IMR-90 (cell line): ENCODE data around the gene TP53BP2. TPM values are rescaled to one million over a fixed set of nuclear protein-coding genes. Genes with fewer than 3 reads are reported as not detected.
A peak's percentile ranks its signal among the peaks of the same experiment; 100 is the strongest.

Source experiments
- ATAC-seq: fragments of 200-7000 bp; cut with Tn5 transposase; 2 replicates; pipeline ENCODE4 v1.9.1; 2020; ENCODE audit warnings: low read depth, mild to moderate bottlenecking, moderate library complexity
- BruUV-seq: library from RNA; stranded (reverse); fragments of 400-500 nt; replicated peaks from 2 replicates; lab custom pipeline; 2021; lab: Mats Ljungman, UMichigan
- CTCF ChIA-PET: fragments of 300-600 bp; formaldehyde crosslinking; extraction: SDS; loops from one replicate; lab custom pipeline; 2021; ENCODE audit warnings: antibody characterized with exemption; lab: Yijun Ruan, JAX
- POLR2A ChIA-PET: fragments of 300-600 bp; sonication (Branson Sonifier 250); formaldehyde crosslinking; loops from one replicate; lab custom pipeline; 2022; ENCODE audit warnings: antibody characterized with exemption; ENCODE audit not compliant: unreplicated experiment; lab: Charles Lee
- DNase-seq: peaks from one replicate; pipeline ENCODE4 v3.0.0; 2013
- H2AFZ ChIP-seq: replicated peaks from 2 replicates; pipeline ENCODE3; 2013; ENCODE audit warnings: low read length, mild to moderate bottlenecking; ENCODE audit not compliant: poor library complexity
- H2AK5ac ChIP-seq: 2 replicates; pipeline ENCODE4 v1.6.1; 2013; ENCODE audit warnings: low read depth, low read length, inconsistent platforms
- H2AK9ac ChIP-seq: replicated peaks from 2 replicates; pipeline ENCODE3; 2013; ENCODE audit warnings: mild to moderate bottlenecking, low read depth, low read length, moderate library complexity; ENCODE audit not compliant: poor library complexity
- H2BK120ac ChIP-seq: 2 replicates; pipeline ENCODE4 v1.6.1; 2013; ENCODE audit warnings: low read depth, low read length, inconsistent platforms
- H2BK15ac ChIP-seq: 3 replicates; pipeline ENCODE4 v1.6.1; 2013; ENCODE audit warnings: low read depth, low read length, inconsistent platforms
- H2BK20ac ChIP-seq: 2 replicates; pipeline ENCODE4 v1.6.1; 2013; ENCODE audit warnings: low read depth, mild to moderate bottlenecking, inconsistent platforms, low read length, moderate library complexity
- H2BK5ac ChIP-seq: 2 replicates; pipeline ENCODE4 v1.6.1; 2013; ENCODE audit warnings: mild to moderate bottlenecking, low read depth, low read length, inconsistent platforms; ENCODE audit not compliant: poor library complexity, severe bottlenecking
- H3K14ac ChIP-seq: replicated peaks from 2 replicates; pipeline ENCODE4 v1.6.1; 2013; ENCODE audit warnings: low read depth, low read length, inconsistent platforms
- H3K18ac ChIP-seq: 2 replicates; pipeline ENCODE4 v1.6.1; 2013; ENCODE audit warnings: low read depth, low read length, control low read depth
- H3K23ac ChIP-seq: 2 replicates; pipeline ENCODE4 v1.6.1; 2013; ENCODE audit warnings: low read depth, low read length, inconsistent platforms
- H3K27ac ChIP-seq: 2 replicates; pipeline ENCODE4 v1.5.1; 2013; ENCODE audit warnings: mild to moderate bottlenecking, control low read depth, low read length; ENCODE audit not compliant: insufficient read depth
- H3K27me3 ChIP-seq: 2 replicates; pipeline ENCODE4 v1.6.1; 2013; ENCODE audit warnings: low read length; ENCODE audit not compliant: control insufficient read depth, insufficient read depth
- H3K36me3 ChIP-seq: 2 replicates; pipeline ENCODE4 v1.6.1; 2013; ENCODE audit warnings: low read length, mixed read lengths; ENCODE audit not compliant: control insufficient read depth, insufficient read depth
- H3K4ac ChIP-seq: 2 replicates; pipeline ENCODE4 v1.6.1; 2013; ENCODE audit warnings: low read depth, low read length, inconsistent platforms
- H3K4me1 ChIP-seq: 2 replicates; pipeline ENCODE4 v1.6.1; 2013; ENCODE audit warnings: low read length, mixed read lengths; ENCODE audit not compliant: control insufficient read depth, insufficient read depth
- H3K4me2 ChIP-seq: 2 replicates; pipeline ENCODE4 v1.6.1; 2013; ENCODE audit warnings: low read depth, mild to moderate bottlenecking, control low read depth, low read length, moderate library complexity
- H3K4me3 ChIP-seq: 2 replicates; pipeline ENCODE4 v1.5.1; 2013; ENCODE audit warnings: low read depth, mild to moderate bottlenecking, control low read depth, low read length, moderate library complexity; ENCODE audit not compliant: insufficient read depth
- H3K56ac ChIP-seq: 2 replicates; pipeline ENCODE4 v1.6.1; 2013; ENCODE audit warnings: low read length, inconsistent platforms; ENCODE audit not compliant: insufficient read depth; ENCODE audit errors: extremely low read depth
- H3K79me1 ChIP-seq, 2 experiments: 2 replicates each; pipeline ENCODE4 v1.6.1; 2013; ENCODE audit warnings: low read length in 2 of 2, inconsistent platforms in 1 of 2, low read depth in 1 of 2
- H3K9ac ChIP-seq: 2 replicates; pipeline ENCODE4 v1.6.1; 2013; ENCODE audit warnings: low read depth, low read length, control low read depth
- H3K9me1 ChIP-seq: 2 replicates; pipeline ENCODE4 v1.6.1; 2013; ENCODE audit warnings: low read length, inconsistent platforms; ENCODE audit not compliant: insufficient read depth
- H3K9me3 ChIP-seq: 2 replicates; pipeline ENCODE4 v1.6.1; 2013; ENCODE audit warnings: low read length; ENCODE audit not compliant: control insufficient read depth, insufficient read depth
- H4K20me1 ChIP-seq: 2 replicates; pipeline ENCODE4 v1.6.1; 2013; ENCODE audit warnings: low read length, inconsistent platforms; ENCODE audit not compliant: insufficient read depth
- H4K5ac ChIP-seq: 2 replicates; pipeline ENCODE4 v1.6.1; 2013; ENCODE audit warnings: mild to moderate bottlenecking, low read depth, low read length, control low read depth
- H4K8ac ChIP-seq, 2 experiments: 2 replicates each; pipeline ENCODE4 v1.6.1; 2013; ENCODE audit warnings: low read depth in 2 of 2, low read length in 2 of 2, control low read depth in 1 of 2, inconsistent platforms in 1 of 2
- H4K91ac ChIP-seq: 2 replicates; pipeline ENCODE4 v1.6.1; 2013; ENCODE audit warnings: low read depth, low read length, inconsistent platforms; ENCODE audit not compliant: insufficient read depth
- BHLHE40 ChIP-seq: fragments of 150-350 bp; IDR thresholded peaks from 2 replicates; pipeline ENCODE4 v1.6.1; 2016; ENCODE audit warnings: mild to moderate bottlenecking, low read depth, low read length
- FOS ChIP-seq: fragments of 150-350 bp; IDR thresholded peaks from 2 replicates; pipeline ENCODE4 v1.6.1; 2016; ENCODE audit warnings: low read depth, low read length
- MAZ ChIP-seq: IDR thresholded peaks from 2 replicates; pipeline ENCODE4 v1.6.1; 2012; ENCODE audit warnings: low read depth, mild to moderate bottlenecking, low read length, improper control_type of control experiment, moderate library complexity, borderline replicate concordance
- POLR2A ChIP-seq: IDR thresholded peaks from 2 replicates; pipeline ENCODE4 v1.6.1; 2012; ENCODE audit warnings: mild to moderate bottlenecking, low read depth, low read length
- RAD21 ChIP-seq: IDR thresholded peaks from 2 replicates; pipeline ENCODE4 v1.6.1; 2012; ENCODE audit warnings: low read length, improper control_type of control experiment
- RCOR1 ChIP-seq: IDR thresholded peaks from 2 replicates; pipeline ENCODE4 v1.6.1; 2012; ENCODE audit warnings: mild to moderate bottlenecking, low read length, improper control_type of control experiment; ENCODE audit not compliant: insufficient replicate concordance
- RFX5 ChIP-seq: IDR thresholded peaks from 2 replicates; pipeline ENCODE4 v1.8.0; 2012; ENCODE audit warnings: low read depth, mild to moderate bottlenecking, low read length, moderate library complexity
- SMC3 ChIP-seq: fragments of 150-350 bp; IDR thresholded peaks from 2 replicates; pipeline ENCODE4 v1.6.1; 2016; ENCODE audit warnings: low read depth, mild to moderate bottlenecking, antibody characterized with exemption, low read length, moderate library complexity
- WGBS, 2 experiments: methylation state at CpG; one replicate each; pipeline versions ENCODE4 v1.1.5 to v1.1.7; 2013; ENCODE audit warnings: missing lambda C conversion rate in 2 of 2; ENCODE audit not compliant: insufficient read length in 1 of 2; ENCODE audit errors: extremely low coverage in 2 of 2; 5-methylcytosine and 5-hydroxymethylcytosine counted together
- dilution Hi-C: fragments of 300-500 bp; cut with HindIII; formaldehyde crosslinking; loops from one replicate; pipeline ENCODE4 v1.14.3; 2018; ENCODE audit warnings: low sequenced_read_pairs; ENCODE audit not compliant: unreplicated experiment
- in situ Hi-C: fragments of 300-500 bp; cut with MboI; formaldehyde crosslinking; loops from 3 replicates; pipeline ENCODE4 v1.14.3; 2019; ENCODE audit warnings: low sequenced_read_pairs, inconsistent platforms, mixed read lengths
- intact Hi-C: fragments of 100-400 bp; cut with micrococcal nuclease; formaldehyde crosslinking; loops from 2 replicates; pipeline ENCODE4 v1.10.0; 2022
- polyA plus RNA-seq, 3 experiments: library from polyadenylated mRNA; depleted of rRNA; stranded (reverse); fragments of >200 nt; gene quantifications; 2 replicates each; pipeline ENCODE4 v1.2.3, GENCODE V29; 2012; ENCODE audit warnings: low replicate concordance in 1 of 3
- total RNA-seq: library from RNA; depleted of rRNA; stranded (reverse); fragments of >200 nt; gene quantifications from 2 replicates; pipeline ENCODE4 v1.2.3, GENCODE V29; 2012

Gene TP53BP2
- total and polyA plus RNA-seq, 2 of the 4 experiments (the other 2 are of a cell fraction): 19.9 to 35.0 TPM

- H4K8ac ChIP-seq: no peak overlapping the region
- ChIA-PET POLR2A (interaction anchor here (1.3 kb wide), 1 partner anchor 12 kb away, joined by 6 read pairs; no protein-coding TSS in a partner anchor), CTCF (interaction anchor here (0.8 kb wide), 1 partner anchor 13 kb away, joined by 3 read pairs; no protein-coding TSS in a partner anchor)
- no peak overlapping the region for H3K18ac ChIP-seq
- H3K9ac ChIP-seq: no peak overlapping the region
- H3K79me1 ChIP-seq: no peaks in the 10 kb centered on the region
- peak overlapping the region; percentile 21; the same call in 1 of the 2 replicates for H2BK120ac ChIP-seq
- in situ Hi-C loops: no loop called here
- no peak overlapping the region for H3K27ac ChIP-seq
- H4K5ac ChIP-seq: no peak overlapping the region
- no peak overlapping the region; the same call in 1 of the 2 replicates for H3K14ac ChIP-seq
- peak overlapping the region; percentile 28; the same call in 1 of the 2 replicates for H3K4ac ChIP-seq
- 85% methylated on average over 1 of the region's 1 CpG; no CpG with 5 or more reads in 1 of the 2 experiments for whole genome bisulfite sequencing, 2 experiments
- H3K27me3 ChIP-seq: 0 out of 2 replicates have a peak, but pooled peaks cover 2% of the 10 kb centered on the region
- peak overlapping the region; percentile 6; the same call in 2 of the 3 replicates for H2BK15ac ChIP-seq
- H3K56ac ChIP-seq: no peak overlapping the region
- H2AK5ac ChIP-seq: peak overlapping the region; percentile 3; the same call in 1 of the 2 replicates
- no peaks in the 10 kb centered on the region for H3K9me3 ChIP-seq
- H4K20me1 ChIP-seq: no peaks in the 10 kb centered on the region
- TF ChIP-seq POLR2A: no peak
- no peak for TF ChIP-seq SMC3
- TF ChIP-seq RCOR1: no peak
- TF ChIP-seq RAD21: no peak
- TF ChIP-seq BHLHE40: no peak
- TF ChIP-seq FOS: no peak
- TF ChIP-seq RFX5: no peak
- no peak for TF ChIP-seq MAZ
- DNase-seq (no peak), ATAC-seq (no peak)
- H4K91ac ChIP-seq: no peak overlapping the region
- no peak overlapping the region for H3K4me2 ChIP-seq
- H3K4me3 ChIP-seq: no peak overlapping the region
- no peaks in the 10 kb centered on the region for H3K36me3 ChIP-seq
- H3K4me1 ChIP-seq: peaks cover 4% of the 10 kb centered on the region
- H3K9me1 ChIP-seq: peaks cover 5% of the 10 kb centered on the region; the same call in 1 of the 2 replicates
- no TSS peak for BruUV-seq
- no peak overlapping the region for H2AFZ ChIP-seq
- H3K23ac ChIP-seq: no peak overlapping the region; the same call in 1 of the 2 replicates
- no peak overlapping the region for H2BK5ac ChIP-seq
- intact Hi-C loops: no loop called here
- dilution Hi-C loops: no loop called here
- peak overlapping the region; percentile 67; the same call in 1 of the 2 replicates for H2BK20ac ChIP-seq
- H2AK9ac ChIP-seq: no peak overlapping the region
These were observed 8.0 kb upstream of the TP53BP2 start for GRCh38 chr1:223853748-223854147.
